HG03103 (cell line): Measurements from ENCODE around the gene DOCK1.

Experiments used
- ATAC-seq: cut with Tn5 transposase; IDR thresholded peaks from one replicate; pipeline ENCODE4 v1.9.1; 2021; ENCODE audit warnings: low read depth; ENCODE audit not compliant: unreplicated experiment

Gene DOCK1

DNA sequence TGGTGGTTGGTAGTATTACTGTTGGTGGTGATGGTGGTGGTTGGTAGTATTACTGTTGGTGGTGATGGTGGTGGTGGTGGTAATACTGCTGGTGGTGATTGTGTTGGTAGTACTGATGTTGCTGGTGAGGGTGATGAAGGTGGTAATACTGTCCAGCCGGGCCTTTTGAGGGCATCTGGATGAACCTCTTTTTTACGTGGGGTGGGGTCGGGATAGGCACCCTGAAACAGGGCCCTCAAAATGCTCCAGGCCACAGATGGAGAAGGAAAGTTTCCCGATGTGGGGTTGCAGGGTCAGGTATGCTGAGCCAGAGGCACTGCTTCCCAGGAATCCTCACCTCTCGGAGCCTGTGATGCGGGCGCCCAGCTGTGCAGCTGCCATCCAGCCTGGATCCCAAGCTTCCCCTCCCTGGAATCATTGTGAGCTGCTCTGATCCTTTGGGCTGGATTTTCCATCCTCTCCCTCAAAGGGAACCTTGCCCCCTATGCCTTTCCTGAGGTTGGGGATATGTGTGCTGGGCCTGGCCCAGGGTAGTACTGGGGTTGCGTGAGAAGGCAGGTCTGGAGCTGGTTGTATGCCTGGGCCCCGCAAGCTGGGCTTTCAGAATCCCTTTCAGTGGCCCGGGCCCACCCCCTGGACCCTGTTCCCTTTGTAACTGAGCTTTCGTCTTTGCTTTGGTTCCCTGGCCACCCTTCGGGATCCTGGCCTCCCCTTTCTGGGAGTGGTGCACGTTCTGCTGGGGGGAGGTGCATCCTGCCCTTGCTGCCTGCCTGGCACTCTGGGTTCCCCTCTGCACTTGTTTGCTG is 43.3 kb downstream of the DOCK1 start:
- no peak for ATAC-seq

- no peak for ATAC-seq
Measured at GRCh38 chr10:126949161-126949503, 43.9 kb downstream of the DOCK1 start.

GRCh38 chr10:126950401-126951105 is 45.3 kb downstream of the DOCK1 start:
- ATAC-seq = no peak

- ATAC-seq = no peak
Measured at GRCh38 chr10:126953886-126954285, 48.7 kb downstream of the DOCK1 start.

GRCh38 chr10:126955396-126955795 is 50.2 kb downstream of the DOCK1 start:
- no peak for ATAC-seq

DNA sequence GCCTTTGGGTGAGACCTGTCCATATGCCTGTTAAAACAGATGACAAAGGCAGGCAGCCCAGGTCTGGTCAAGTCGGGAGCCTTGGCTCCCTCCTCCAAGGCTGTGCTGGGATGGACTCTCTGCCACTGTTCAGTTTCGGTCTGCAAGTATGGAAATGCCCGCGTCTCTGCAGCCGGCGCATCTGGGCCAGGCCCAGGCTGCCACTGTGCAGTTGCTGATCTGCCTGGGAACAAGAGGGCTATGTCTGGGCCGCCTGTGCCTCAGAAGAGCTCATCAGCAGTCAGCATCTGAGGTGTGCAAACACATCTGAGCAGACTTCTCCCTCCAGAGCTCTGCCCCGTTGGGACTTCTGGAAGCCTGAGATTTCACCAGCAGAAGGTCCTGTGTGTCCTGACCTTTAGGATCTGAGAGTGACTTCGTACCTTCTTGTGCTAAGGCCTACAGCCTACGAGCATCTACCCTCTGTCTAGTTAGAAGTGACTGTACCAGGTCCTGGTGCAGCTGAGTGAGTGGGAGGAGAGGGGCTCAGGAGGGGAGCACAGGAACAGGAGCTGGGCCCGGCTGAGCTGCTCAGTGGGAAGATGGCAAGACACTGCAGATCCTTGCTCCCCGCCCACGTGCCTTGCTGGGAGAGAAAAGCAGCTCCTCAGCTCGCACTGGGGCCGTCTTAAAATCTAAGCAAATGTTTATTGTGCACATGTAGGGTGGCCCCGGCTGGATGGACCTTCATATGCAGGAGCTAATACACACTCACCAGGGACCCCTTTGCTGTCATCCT is 50.9 kb downstream of the DOCK1 start:
- ATAC-seq = no peak

GRCh38 chr10:126956712-126957108 is 51.5 kb downstream of the DOCK1 start:
- ATAC-seq = no peak

GRCh38 chr10:126957111-126957510 is 51.9 kb downstream of the DOCK1 start:
- ATAC-seq = no peak

DNA sequence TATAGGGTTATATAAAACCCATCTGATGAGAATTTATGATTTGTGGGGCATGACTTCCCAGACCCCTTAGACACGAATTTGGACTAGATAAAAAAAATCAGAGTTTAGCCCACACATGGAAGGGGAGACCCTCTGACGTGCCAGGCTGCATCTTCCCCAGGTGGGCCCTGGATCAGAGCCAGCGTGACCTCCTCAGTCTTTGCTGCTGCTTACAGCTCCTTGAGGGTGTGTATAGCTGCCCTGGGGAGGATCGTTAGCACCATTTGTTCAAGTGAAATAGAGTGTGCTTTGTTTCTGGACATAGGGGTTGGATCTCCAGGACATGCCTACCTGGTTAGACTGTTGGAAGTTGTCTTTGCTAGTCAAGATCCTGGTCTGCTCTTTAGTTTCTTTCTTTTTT is 54.2 kb downstream of the DOCK1 start:
- no peak for ATAC-seq

DNA sequence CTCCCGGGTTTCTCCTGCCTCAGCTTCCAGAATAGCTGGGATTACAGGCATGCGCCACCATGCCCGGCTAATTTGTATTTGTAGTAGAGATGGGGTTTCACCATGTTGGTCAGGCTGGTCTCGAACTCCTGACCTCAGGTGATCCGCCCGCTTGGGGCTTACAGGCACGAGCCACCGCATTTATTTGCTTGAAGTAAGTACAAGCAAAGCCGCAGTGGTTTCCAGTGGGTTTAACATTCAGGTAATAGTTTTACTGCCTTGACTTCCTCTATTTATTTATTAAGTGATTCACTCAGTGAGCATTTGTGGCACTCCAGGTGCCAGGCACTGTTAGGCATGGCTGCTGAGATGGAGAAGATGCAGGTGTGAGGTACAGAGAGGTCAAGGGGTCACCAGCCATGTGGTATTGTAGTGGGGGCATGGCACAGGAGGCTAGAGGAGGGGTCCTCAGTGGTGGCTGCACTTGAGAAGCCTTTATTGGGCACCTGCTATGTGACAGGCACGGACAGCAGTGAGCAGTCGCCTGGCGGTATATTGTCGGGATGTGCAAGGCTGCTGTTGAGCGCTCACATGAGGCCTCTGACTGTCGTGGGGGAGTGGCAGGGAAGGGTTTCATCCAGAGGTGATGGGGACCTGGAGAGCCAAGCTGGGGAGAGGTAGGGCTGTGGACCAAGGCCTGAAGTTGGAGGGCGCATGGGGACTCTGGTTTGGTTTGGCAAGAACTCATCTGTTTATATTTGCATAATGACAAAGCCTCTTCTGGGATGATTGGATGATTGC is 54.9 kb downstream of the DOCK1 start:
- no peak for ATAC-seq

- no peak for ATAC-seq
Measured at GRCh38 chr10:126963354-126963753, 58.1 kb downstream of the DOCK1 start.

DNA sequence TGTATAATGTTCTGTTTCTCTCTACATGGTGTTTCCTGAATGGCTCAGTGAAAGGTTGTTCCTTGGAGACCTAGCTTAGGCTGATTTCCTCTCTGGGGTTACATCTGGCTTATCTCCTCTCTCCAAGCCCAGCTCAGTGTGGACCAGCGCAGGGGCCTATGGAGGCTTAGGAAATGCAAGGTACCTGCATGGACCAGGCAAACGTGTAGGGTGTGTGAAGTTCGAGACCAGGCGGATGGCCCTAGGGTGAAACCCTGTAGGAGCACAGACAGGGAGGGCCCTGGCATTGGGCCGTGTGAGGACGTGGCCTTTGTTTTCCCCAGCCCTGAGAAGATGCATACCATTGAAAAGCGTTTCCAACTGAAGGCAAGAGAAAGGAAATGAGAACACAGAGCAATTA is 59.0 kb downstream of the DOCK1 start:
- no peak for ATAC-seq

DNA sequence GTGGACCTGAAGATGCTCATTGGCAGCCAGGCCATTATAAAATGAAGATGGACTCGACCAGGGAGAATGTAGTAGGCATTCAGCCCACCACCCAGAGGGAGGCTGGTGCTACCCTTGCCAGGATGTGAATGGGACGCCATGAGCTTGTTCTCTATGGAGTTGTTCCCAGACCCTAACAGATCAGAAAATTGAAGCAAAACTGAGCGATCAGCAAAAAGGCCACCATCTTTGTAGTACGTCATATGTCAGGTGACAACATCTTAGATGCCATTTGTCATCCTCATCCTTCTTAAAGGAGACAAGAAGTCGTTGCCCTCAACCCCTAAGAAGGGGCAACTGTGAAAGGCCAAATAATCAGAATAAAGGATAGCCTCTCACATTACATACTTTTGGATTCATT is 61.7 kb downstream of the DOCK1 start:
- no peak for ATAC-seq

DNA sequence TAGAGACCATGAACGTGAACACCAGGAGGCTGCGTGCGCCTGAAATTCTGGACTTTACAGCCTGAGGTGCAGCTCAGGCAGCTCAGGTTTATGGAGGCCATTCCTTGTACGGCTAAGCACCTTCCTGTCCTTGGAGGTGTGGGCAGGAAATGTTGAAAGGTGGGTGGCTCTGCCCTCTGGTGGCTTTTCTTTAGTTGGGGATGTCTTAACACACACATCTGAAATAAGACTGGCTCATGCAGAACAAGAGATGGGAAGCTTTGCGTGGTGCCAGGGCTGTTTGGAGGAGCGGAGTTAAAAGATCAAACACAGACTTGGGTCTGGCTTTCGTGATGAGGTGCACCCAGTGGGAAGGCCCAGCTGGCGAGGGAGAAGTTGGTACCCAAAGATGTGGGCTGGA is 64.1 kb downstream of the DOCK1 start:
- no peak for ATAC-seq

- ATAC-seq = no peak
Measured at GRCh38 chr10:126972635-126973414, 67.6 kb downstream of the DOCK1 start.

DNA sequence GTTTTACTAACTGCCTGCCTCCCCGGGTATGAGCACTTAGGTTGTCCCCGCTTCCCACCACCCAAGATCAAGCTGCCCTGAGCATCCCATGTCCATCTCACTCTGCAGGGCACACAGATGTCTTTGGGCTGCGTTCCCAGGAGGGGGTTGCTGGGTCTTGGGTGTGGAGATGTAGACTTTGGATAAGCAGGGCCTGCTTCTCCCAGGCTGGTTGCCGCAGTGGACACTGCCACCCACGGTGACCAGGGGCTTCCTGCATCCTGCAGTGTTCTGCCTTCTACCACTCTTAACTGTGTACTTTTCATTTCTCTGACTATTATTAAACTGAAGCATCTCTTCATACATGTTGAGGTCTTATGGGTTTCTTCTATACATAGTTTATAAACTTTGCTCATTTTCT is 70.0 kb downstream of the DOCK1 start:
- no peak for ATAC-seq

- no peak for ATAC-seq
Measured at GRCh38 chr10:126977216-126977615, 72.0 kb downstream of the DOCK1 start.

- ATAC-seq = no peak
Measured at GRCh38 chr10:126979311-126979710, 74.1 kb downstream of the DOCK1 start.

DNA sequence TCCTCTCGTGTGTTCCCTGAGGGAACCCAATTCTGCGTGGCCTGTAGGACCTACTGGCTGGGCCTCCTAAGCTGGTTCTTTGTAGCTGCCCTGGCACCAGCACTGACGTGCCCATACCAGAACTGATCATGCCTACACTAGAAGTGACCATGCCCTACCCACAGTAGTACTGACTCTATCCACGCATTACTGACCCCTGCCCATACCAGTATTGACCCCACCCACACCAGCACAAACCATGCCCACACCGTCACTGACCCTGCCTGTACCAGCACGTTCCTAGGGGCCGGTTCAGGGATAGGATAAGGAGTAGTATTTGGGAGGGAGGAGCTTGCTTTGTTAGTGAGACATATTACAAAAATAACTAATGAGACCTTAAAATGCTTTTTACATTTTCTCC is 88.0 kb downstream of the DOCK1 start:
- ATAC-seq = no peak
